Prostate gland (tissue), 2 donors: Measurements from ENCODE around the gene KIFC3. TPM values are rescaled to one million over a fixed set of nuclear protein-coding genes. Genes with fewer than 3 reads are reported as not detected.

ENCODE experiments used
- DNase-seq: peaks from one replicate; pipeline ENCODE4 v3.0.0-alpha.2; 2019; ENCODE audit warnings: low spot score
- H3K27ac ChIP-seq, 2 donors: fragments of 200-600 bp; sonication (generic); 2 replicates each; pipeline ENCODE4 v1.5.1; 2017 to 2019
- H3K27me3 ChIP-seq: fragments of 200-600 bp; sonication (generic); replicated peaks from 2 replicates; pipeline ENCODE4 v1.5.1; 2019; ENCODE audit not compliant: insufficient read depth
- H3K36me3 ChIP-seq, 2 donors: fragments of 200-600 bp; sonication (generic); 1 replicate in 1 of 2; 2 replicates in 1 of 2; pipeline versions ENCODE4 v1.5.1 to v1.8.1; 2017 to 2019
- H3K4me1 ChIP-seq: fragments of 200-600 bp; sonication (generic); replicated peaks from 2 replicates; pipeline ENCODE4 v1.5.1; 2019
- H3K4me3 ChIP-seq, 2 donors: fragments of 200-600 bp; sonication (generic); 2 replicates each; pipeline ENCODE4 v1.5.1; 2017 to 2019
- H3K9me3 ChIP-seq: fragments of 200-600 bp; sonication (generic); 2 replicates; pipeline ENCODE4 v1.5.1; 2017
- CTCF ChIP-seq, 4 experiments: fragments of 200-600 bp in 2 of 4; fragments of 450-650 bp in 2 of 4; sonication (generic) in 2 of 4; IDR thresholded peaks; 1 replicate in 3 of 4; 2 replicates in 1 of 4; pipeline ENCODE4 v1.5.1; 2016 to 2019; ENCODE audit warnings: antibody characterized with exemption in 4 of 4, mild to moderate bottlenecking in 2 of 4, moderate library complexity in 2 of 4
- POLR2A ChIP-seq: fragments of 450-650 bp; IDR thresholded peaks from one replicate; pipeline ENCODE4 v1.6.1; 2016; ENCODE audit warnings: antibody characterized with exemption, mild to moderate bottlenecking
- POLR2AphosphoS5 ChIP-seq: sonication (generic); formaldehyde crosslinking; IDR thresholded peaks from one replicate; pipeline ENCODE4 v1.6.1; 2017; ENCODE audit warnings: antibody characterized with exemption
- WGBS: methylation state at CpG from one replicate; pipeline ENCODE4 v1.1.5; 2018; 5-methylcytosine and 5-hydroxymethylcytosine counted together
- intact Hi-C: fragments of 100-400 bp; cut with DNase I; formaldehyde crosslinking; loops from one replicate; pipeline ENCODE4 v1.14.2; 2022
- total RNA-seq, 2 donors: library from RNA; depleted of rRNA; stranded (reverse); fragments of >200 nt; gene quantifications; one replicate each; pipeline ENCODE4 v1.1.0, GENCODE V29; 2016

The KIFC3 gene
- total RNA-seq, 2 donors from 2014 or later = 16.3 to 79.5 TPM

- intact Hi-C loops = no loop called here
- no peaks in the 10 kb centered on the region for H3K36me3 ChIP-seq
- H3K27ac ChIP-seq = no peak overlapping the region
- TF ChIP-seq POLR2AphosphoS5 = no peak
- no peak for TF ChIP-seq CTCF (IDR thresholded peaks at IDR 0.05)
- TF ChIP-seq POLR2A = no peak
- DNase-seq = no peak
- no peak overlapping the region for H3K4me3 ChIP-seq
- no peaks in the 10 kb centered on the region for H3K9me3 ChIP-seq
- no peaks in the 10 kb centered on the region for H3K27me3 ChIP-seq
- 91% methylated on average over 38 of the region's 40 CpGs for WGBS
- H3K4me1 ChIP-seq = no peaks in the 10 kb centered on the region
These were observed 41.7 kb downstream of the KIFC3 start for GRCh38 chr16:57760357-57761160.

DNA sequence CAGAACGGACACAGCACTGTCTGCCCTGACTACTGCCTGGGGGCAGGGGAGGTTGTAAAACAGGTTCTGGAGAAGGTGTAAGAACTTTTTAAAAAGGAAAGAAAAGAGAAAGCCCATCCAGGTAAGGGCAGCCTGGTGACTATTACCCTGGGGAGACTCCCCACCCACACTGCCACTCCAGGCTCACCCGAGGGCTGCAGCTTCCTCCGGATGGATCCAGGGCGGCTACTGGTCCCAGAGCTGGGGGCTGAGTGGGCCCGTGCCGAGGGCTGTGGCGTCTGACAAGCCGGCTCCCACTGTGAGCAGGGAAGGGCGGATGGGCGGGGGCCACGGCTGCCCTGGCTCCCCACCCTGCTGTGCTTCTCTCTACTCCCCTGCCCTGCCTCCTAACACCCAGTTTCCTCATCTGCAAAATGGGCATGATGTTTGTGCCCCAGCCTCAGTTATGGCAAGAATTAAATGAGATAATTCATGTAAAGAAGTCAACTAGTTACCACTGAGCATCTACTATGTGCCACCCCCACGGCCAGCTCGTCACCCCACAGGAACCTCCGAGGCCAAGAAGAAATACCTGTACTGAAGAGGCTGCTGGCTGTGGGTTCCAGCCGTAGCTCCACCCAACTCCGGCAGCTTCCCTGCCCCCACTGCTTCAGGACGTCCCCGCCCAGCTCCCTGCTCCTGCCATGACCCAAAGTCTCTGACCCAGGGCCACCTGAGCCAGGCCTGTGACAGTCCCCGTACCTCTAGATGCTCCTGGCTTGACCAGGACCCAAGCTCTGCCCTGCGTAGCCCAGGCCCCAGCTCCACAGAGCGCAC is 42.5 kb downstream of the KIFC3 start:
- Histone ChIP-seq H3K9me3 (no peaks in the 10 kb centered on the region), H3K27me3 (no peaks in the 10 kb centered on the region), H3K36me3 (no peaks in the 10 kb centered on the region), H3K4me1 (no peaks in the 10 kb centered on the region), H3K4me3 (no peak overlapping the region), H3K27ac (no peak overlapping the region)
- intact Hi-C loops = loop anchor here (5.0 to 10.0 kb wide), 3 partner anchors 43 to 243 kb away; partner anchors contain the start of genes KIFC3, USB1 and ZNF319
- no peak for TF ChIP-seq POLR2AphosphoS5
- no peak for TF ChIP-seq POLR2A
- TF ChIP-seq CTCF (IDR thresholded peaks at IDR 0.05) = no peak
- DNase-seq = no peak
- 70% methylated on average over 21 of the region's 21 CpGs for WGBS

GRCh38 chr16:57759131-57759530 is 43.2 kb downstream of the KIFC3 start:
- 78% methylated on average over 3 of the region's 7 CpGs for WGBS
- H3K36me3 ChIP-seq = no peaks in the 10 kb centered on the region
- no peaks in the 10 kb centered on the region for H3K4me1 ChIP-seq

DNA sequence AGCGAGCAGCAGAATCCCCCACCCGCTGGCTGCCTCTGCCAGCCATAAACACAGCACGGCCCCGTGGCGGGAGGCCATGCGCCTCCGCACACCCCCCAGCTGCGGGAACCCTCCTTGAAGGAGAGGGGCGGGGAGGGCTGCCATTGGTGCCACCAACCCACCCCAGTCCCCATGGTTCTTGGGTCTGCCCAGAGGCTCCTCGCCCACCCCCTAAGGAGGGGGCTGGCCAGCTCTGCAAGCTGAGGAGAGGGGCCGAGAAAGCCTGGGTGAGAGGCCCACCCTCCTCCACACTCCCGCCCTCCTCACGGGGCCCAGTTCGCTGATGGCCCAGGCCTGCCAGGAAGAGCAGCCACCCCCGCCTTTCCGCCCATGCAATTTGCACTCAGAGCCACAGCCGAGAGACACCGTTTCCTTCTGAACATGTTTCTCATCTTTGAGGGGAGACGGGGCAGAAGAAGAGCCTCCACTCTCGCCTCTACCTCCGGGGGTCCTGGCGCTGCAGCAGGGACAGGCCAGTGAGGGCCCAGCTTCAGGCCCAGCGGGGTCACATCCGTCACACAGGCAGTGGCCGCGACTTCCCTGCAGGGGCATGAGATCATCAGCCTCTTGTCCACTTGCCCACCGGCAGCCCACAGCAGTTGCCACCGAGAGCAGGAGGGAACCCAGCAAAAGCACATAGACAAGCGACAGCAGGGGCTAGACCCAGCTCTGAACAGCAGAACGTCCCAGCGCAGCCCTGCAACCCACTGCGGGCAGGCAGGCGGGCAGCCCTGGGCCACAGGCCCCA is 43.8 kb downstream of the KIFC3 start:
- no peaks in the 10 kb centered on the region for H3K4me1 ChIP-seq
- DNase-seq = no peak
- H3K27me3 ChIP-seq = no peaks in the 10 kb centered on the region
- 74% methylated on average over 32 of the region's 33 CpGs for WGBS
- no peak for TF ChIP-seq POLR2A
- no peak for TF ChIP-seq POLR2AphosphoS5
- TF ChIP-seq CTCF (IDR thresholded peaks at IDR 0.05) = no peak
- H3K9me3 ChIP-seq = no peaks in the 10 kb centered on the region
- H3K4me3 ChIP-seq = no peak overlapping the region
- no peaks in the 10 kb centered on the region for H3K36me3 ChIP-seq
- intact Hi-C loops = loop anchor here (5.0 to 10.0 kb wide), 3 partner anchors 44 to 244 kb away; partner anchors contain the start of genes KIFC3, USB1 and ZNF319
- H3K27ac ChIP-seq = no peak overlapping the region

More at GRCh38 chr16:57759131-57759530, 43.2 kb downstream of the KIFC3 start:
- Histone ChIP-seq H3K27me3 (no peaks in the 10 kb centered on the region), H3K27ac (no peak overlapping the region), H3K4me3 (no peak overlapping the region), H3K9me3 (no peaks in the 10 kb centered on the region)
- TF ChIP-seq POLR2AphosphoS5 = no peak
- no peak for TF ChIP-seq CTCF (IDR thresholded peaks at IDR 0.05)
- no peak for TF ChIP-seq POLR2A
- intact Hi-C loops = loop anchor here (5.0 to 10.0 kb wide), 3 partner anchors 43 to 243 kb away; partner anchors contain the start of genes KIFC3, USB1 and ZNF319
- no peak for DNase-seq
